Hepatocyte (in vitro differentiated cells): ENCODE data around the gene CPSF3. TPM values are rescaled to one million over a fixed set of nuclear protein-coding genes. Genes with fewer than 3 reads are reported as not detected.

ENCODE experiments used
- DNase-seq: peaks from one replicate; pipeline ENCODE4 v3.0.0-alpha.2; 2016; ENCODE audit warnings: low spot score
- H2AFZ ChIP-seq: fragments of 200-600 bp; sonication (generic); 2 replicates; pipeline ENCODE4 v1.6.0; 2016; ENCODE audit warnings: antibody characterized with exemption, mild to moderate bottlenecking
- H3K27ac ChIP-seq: fragments of 200-600 bp; sonication (generic); 2 replicates; pipeline ENCODE4 v1.5.1; 2016; ENCODE audit warnings: mild to moderate bottlenecking
- H3K27me3 ChIP-seq: fragments of 200-600 bp; sonication (generic); 2 replicates; pipeline ENCODE4 v1.6.1; 2016
- H3K36me3 ChIP-seq: fragments of 200-600 bp; sonication (generic); replicated peaks from 2 replicates; pipeline ENCODE4 v1.5.1; 2016; ENCODE audit warnings: low read depth; ENCODE audit not compliant: insufficient read depth
- H3K4me1 ChIP-seq: fragments of 200-600 bp; sonication (generic); 2 replicates; pipeline ENCODE4 v1.5.1; 2016; ENCODE audit warnings: mild to moderate bottlenecking, moderate library complexity; ENCODE audit not compliant: insufficient read depth
- H3K4me2 ChIP-seq: fragments of 200-600 bp; sonication (generic); 2 replicates; pipeline ENCODE4 v1.6.0; 2016
- H3K4me3 ChIP-seq: fragments of 200-600 bp; sonication (generic); 2 replicates; pipeline ENCODE4 v1.5.1; 2016; ENCODE audit warnings: mild to moderate bottlenecking
- H3K79me2 ChIP-seq: fragments of 200-600 bp; sonication (generic); 2 replicates; pipeline ENCODE4 v1.6.0; 2017; ENCODE audit warnings: mild to moderate bottlenecking
- H3K9me2 ChIP-seq: fragments of 200-600 bp; sonication (generic); replicated peaks from 2 replicates; pipeline ENCODE4 v1.6.0; 2017; ENCODE audit warnings: mild to moderate bottlenecking; ENCODE audit not compliant: insufficient read depth
- H3K9me3 ChIP-seq: fragments of 200-600 bp; sonication (generic); 2 replicates; pipeline ENCODE4 v1.5.1; 2016; ENCODE audit warnings: low read depth, mild to moderate bottlenecking
- H4K20me1 ChIP-seq: fragments of 200-600 bp; sonication (generic); 2 replicates; pipeline ENCODE4 v1.6.0; 2016; ENCODE audit warnings: mild to moderate bottlenecking; ENCODE audit not compliant: insufficient read depth, poor library complexity, severe bottlenecking
- CTCF ChIP-seq: fragments of 200-600 bp; sonication (generic); IDR thresholded peaks from 2 replicates; pipeline ENCODE4 v1.5.1; 2016; ENCODE audit warnings: antibody characterized with exemption, mild to moderate bottlenecking; ENCODE audit not compliant: poor library complexity
- EZH2 ChIP-seq: fragments of 200-600 bp; sonication (generic); IDR thresholded peaks from 2 replicates; pipeline ENCODE4 v1.6.1; 2016; ENCODE audit warnings: antibody characterized with exemption, mild to moderate bottlenecking, borderline replicate concordance
- EZH2phosphoT487 ChIP-seq: fragments of 200-600 bp; sonication (generic); IDR thresholded peaks from one replicate; pipeline ENCODE4 v1.6.1; 2018; ENCODE audit warnings: antibody characterized with exemption, mild to moderate bottlenecking, low read depth, moderate library complexity; ENCODE audit not compliant: unreplicated experiment, severe bottlenecking
- WGBS: methylation state at CpG from one replicate; pipeline ENCODE4 v1.1.6; 2016; ENCODE audit warnings: low lambda C conversion rate; ENCODE audit errors: missing lambda C conversion rate; 5-methylcytosine and 5-hydroxymethylcytosine counted together
- polyA plus RNA-seq: library from polyadenylated mRNA; unstranded; fragments of >200 nt; fragmentation: Nextera tagmentation; extraction: Ambion mirVana; gene quantifications from 2 replicates; pipeline ENCODE4 v1.2.1, GENCODE V29; 2016
- total RNA-seq: library from RNA; depleted of rRNA; stranded (reverse); fragments of >200 nt; gene quantifications from 2 replicates; pipeline ENCODE4 v1.2.3, GENCODE V29; 2014

CPSF3 gene
- total and polyA plus RNA-seq, 2 experiments from 2014 or later: 23.9 to 38.7 TPM

GRCh38 chr2:9439536-9439935, 16.1 kb downstream of the CPSF3 start:
- Histone ChIP-seq H3K79me2 (no peaks in the 10 kb centered on the region), H3K4me3 (no peak overlapping the region), H4K20me1 (no peaks in the 10 kb centered on the region), H3K9me3 (no peaks in the 10 kb centered on the region), H3K4me2 (no peak overlapping the region), H3K27me3 (no peaks in the 10 kb centered on the region), H3K4me1 (no peaks in the 10 kb centered on the region), H2AFZ (no peak overlapping the region), H3K9me2 (no peaks in the 10 kb centered on the region), H3K27ac (no peak overlapping the region), H3K36me3 (peaks cover 3% of the 10 kb centered on the region)
- DNase-seq: no peak
- 88% methylated on average over 1 of the region's 1 CpG for WGBS
- TF ChIP-seq EZH2 (no peak), CTCF (no peak), EZH2phosphoT487 (no peak)

- H3K4me3 ChIP-seq: no peak overlapping the region
- no peak overlapping the region for H3K27ac ChIP-seq
- H3K79me2 ChIP-seq: no peaks in the 10 kb centered on the region
- TF ChIP-seq EZH2phosphoT487 (no peak), CTCF (no peak), EZH2 (no peak)
- H3K36me3 ChIP-seq: peaks cover 3% of the 10 kb centered on the region
- no peaks in the 10 kb centered on the region for H4K20me1 ChIP-seq
- H3K9me3 ChIP-seq: no peaks in the 10 kb centered on the region
- H2AFZ ChIP-seq: no peak overlapping the region
- H3K9me2 ChIP-seq: no peaks in the 10 kb centered on the region
- H3K4me2 ChIP-seq: no peak overlapping the region
- no peak for DNase-seq
- no peaks in the 10 kb centered on the region for H3K27me3 ChIP-seq
- no peaks in the 10 kb centered on the region for H3K4me1 ChIP-seq
- WGBS: 89% methylated on average over 1 of the region's 1 CpG
Observed at GRCh38 chr2:9440058-9440727, 16.7 kb downstream of the CPSF3 start.

GRCh38 chr2:9441556-9441955, 18.1 kb downstream of the CPSF3 start:
- Histone ChIP-seq H2AFZ (no peak overlapping the region), H3K4me2 (no peak overlapping the region), H3K4me3 (no peak overlapping the region), H3K36me3 (no peaks in the 10 kb centered on the region), H3K4me1 (no peaks in the 10 kb centered on the region), H3K9me3 (no peaks in the 10 kb centered on the region), H3K9me2 (no peaks in the 10 kb centered on the region), H3K27ac (no peak overlapping the region), H3K27me3 (no peaks in the 10 kb centered on the region), H3K79me2 (no peaks in the 10 kb centered on the region), H4K20me1 (no peaks in the 10 kb centered on the region)
- WGBS: 65% methylated on average over 3 of the region's 3 CpGs
- TF ChIP-seq EZH2phosphoT487 (no peak), EZH2 (no peak), CTCF (no peak)
- no peak for DNase-seq
